Hepatocyte (in vitro differentiated cells): ENCODE measurements around the gene C2CD3. TPM values are rescaled to one million over a fixed set of nuclear protein-coding genes. Genes with fewer than 3 reads are reported as not detected.

ENCODE experiments used
- DNase-seq: peaks from one replicate; pipeline ENCODE4 v3.0.0-alpha.2; 2016; ENCODE audit warnings: low spot score
- H2AFZ ChIP-seq: fragments of 200-600 bp; sonication (generic); 2 replicates; pipeline ENCODE4 v1.6.0; 2016; ENCODE audit warnings: antibody characterized with exemption, mild to moderate bottlenecking
- H3K27ac ChIP-seq: fragments of 200-600 bp; sonication (generic); 2 replicates; pipeline ENCODE4 v1.5.1; 2016; ENCODE audit warnings: mild to moderate bottlenecking
- H3K27me3 ChIP-seq: fragments of 200-600 bp; sonication (generic); 2 replicates; pipeline ENCODE4 v1.6.1; 2016
- H3K36me3 ChIP-seq: fragments of 200-600 bp; sonication (generic); replicated peaks from 2 replicates; pipeline ENCODE4 v1.5.1; 2016; ENCODE audit warnings: low read depth; ENCODE audit not compliant: insufficient read depth
- H3K4me1 ChIP-seq: fragments of 200-600 bp; sonication (generic); 2 replicates; pipeline ENCODE4 v1.5.1; 2016; ENCODE audit warnings: mild to moderate bottlenecking, moderate library complexity; ENCODE audit not compliant: insufficient read depth
- H3K4me2 ChIP-seq: fragments of 200-600 bp; sonication (generic); 2 replicates; pipeline ENCODE4 v1.6.0; 2016
- H3K4me3 ChIP-seq: fragments of 200-600 bp; sonication (generic); 2 replicates; pipeline ENCODE4 v1.5.1; 2016; ENCODE audit warnings: mild to moderate bottlenecking
- H3K79me2 ChIP-seq: fragments of 200-600 bp; sonication (generic); 2 replicates; pipeline ENCODE4 v1.6.0; 2017; ENCODE audit warnings: mild to moderate bottlenecking
- H3K9me2 ChIP-seq: fragments of 200-600 bp; sonication (generic); replicated peaks from 2 replicates; pipeline ENCODE4 v1.6.0; 2017; ENCODE audit warnings: mild to moderate bottlenecking; ENCODE audit not compliant: insufficient read depth
- H3K9me3 ChIP-seq: fragments of 200-600 bp; sonication (generic); 2 replicates; pipeline ENCODE4 v1.5.1; 2016; ENCODE audit warnings: low read depth, mild to moderate bottlenecking
- H4K20me1 ChIP-seq: fragments of 200-600 bp; sonication (generic); 2 replicates; pipeline ENCODE4 v1.6.0; 2016; ENCODE audit warnings: mild to moderate bottlenecking; ENCODE audit not compliant: insufficient read depth, poor library complexity, severe bottlenecking
- EZH2 ChIP-seq: fragments of 200-600 bp; sonication (generic); IDR thresholded peaks from 2 replicates; pipeline ENCODE4 v1.6.1; 2016; ENCODE audit warnings: antibody characterized with exemption, mild to moderate bottlenecking, borderline replicate concordance
- EZH2phosphoT487 ChIP-seq: fragments of 200-600 bp; sonication (generic); IDR thresholded peaks from one replicate; pipeline ENCODE4 v1.6.1; 2018; ENCODE audit warnings: antibody characterized with exemption, mild to moderate bottlenecking, low read depth, moderate library complexity; ENCODE audit not compliant: unreplicated experiment, severe bottlenecking
- WGBS: methylation state at CpG from one replicate; pipeline ENCODE4 v1.1.6; 2016; ENCODE audit warnings: low lambda C conversion rate; ENCODE audit errors: missing lambda C conversion rate; 5-methylcytosine and 5-hydroxymethylcytosine counted together
- polyA plus RNA-seq: library from polyadenylated mRNA; unstranded; fragments of >200 nt; fragmentation: Nextera tagmentation; extraction: Ambion mirVana; gene quantifications from 2 replicates; pipeline ENCODE4 v1.2.1, GENCODE V29; 2016
- total RNA-seq: library from RNA; depleted of rRNA; stranded (reverse); fragments of >200 nt; gene quantifications from 2 replicates; pipeline ENCODE4 v1.2.3, GENCODE V29; 2014
- TF ChIP-seq, protein P1 (sequence below): fragments of 200-600 bp; sonication (generic); IDR thresholded peaks from 2 replicates; pipeline ENCODE4 v1.5.1; 2016; ENCODE audit warnings: antibody characterized with exemption, mild to moderate bottlenecking; ENCODE audit not compliant: poor library complexity

The C2CD3 gene
- total and polyA plus RNA-seq, 2 experiments from 2014 or later, result 9.8 to 16.3 TPM

DNA sequence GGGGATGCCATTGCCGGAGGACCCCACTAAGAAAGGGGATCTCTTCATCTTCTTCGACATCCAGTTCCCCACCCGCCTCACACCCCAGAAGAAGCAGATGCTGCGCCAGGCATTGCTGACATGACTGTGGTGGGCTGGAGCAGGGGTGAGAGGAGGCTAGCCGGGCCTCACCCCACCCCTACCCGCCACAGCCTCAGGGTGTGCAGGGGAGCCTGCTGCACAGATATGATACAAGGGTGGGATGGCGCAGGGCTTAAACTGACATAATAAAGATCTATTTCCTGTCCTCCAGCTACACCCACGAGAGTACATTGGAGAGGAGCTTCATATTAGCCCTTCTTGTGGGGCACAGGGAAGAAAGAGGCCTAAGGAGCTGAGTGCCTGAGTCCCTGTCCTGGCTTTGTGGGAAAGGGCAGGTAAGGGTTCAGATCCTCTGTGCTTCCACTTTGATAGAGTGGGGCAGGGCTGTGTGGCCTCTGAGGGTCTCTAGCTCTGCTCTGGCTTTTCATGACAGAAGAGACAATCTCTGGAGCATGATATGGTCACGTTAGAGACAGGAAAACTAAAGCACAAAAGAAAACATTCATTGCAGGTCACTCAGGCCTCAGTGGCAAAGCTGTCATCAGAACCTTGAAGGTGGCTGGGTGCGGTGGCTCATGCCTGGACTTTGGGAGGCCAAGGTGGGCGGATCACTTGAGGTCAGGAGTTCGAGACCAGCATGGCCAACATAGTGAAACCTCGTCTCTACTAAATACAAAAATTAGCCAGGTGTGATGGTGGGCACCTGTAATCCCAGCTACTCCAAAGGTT is 200.6 kb downstream of the C2CD3 start:
- Histone ChIP-seq H4K20me1 (no peaks in the 10 kb centered on the region), H3K79me2 (no peaks in the 10 kb centered on the region), H3K27ac (no peak overlapping the region), H3K4me2 (no peak overlapping the region), H3K27me3 (no peaks in the 10 kb centered on the region), H3K9me3 (no peaks in the 10 kb centered on the region), H3K9me2 (no peaks in the 10 kb centered on the region), H3K4me1 (no peaks in the 10 kb centered on the region), H3K4me3 (no peak overlapping the region), H3K36me3 (no peaks in the 10 kb centered on the region), H2AFZ (no peak overlapping the region)
- TF ChIP-seq EZH2phosphoT487, result no peak
- TF ChIP-seq, protein P1, sequence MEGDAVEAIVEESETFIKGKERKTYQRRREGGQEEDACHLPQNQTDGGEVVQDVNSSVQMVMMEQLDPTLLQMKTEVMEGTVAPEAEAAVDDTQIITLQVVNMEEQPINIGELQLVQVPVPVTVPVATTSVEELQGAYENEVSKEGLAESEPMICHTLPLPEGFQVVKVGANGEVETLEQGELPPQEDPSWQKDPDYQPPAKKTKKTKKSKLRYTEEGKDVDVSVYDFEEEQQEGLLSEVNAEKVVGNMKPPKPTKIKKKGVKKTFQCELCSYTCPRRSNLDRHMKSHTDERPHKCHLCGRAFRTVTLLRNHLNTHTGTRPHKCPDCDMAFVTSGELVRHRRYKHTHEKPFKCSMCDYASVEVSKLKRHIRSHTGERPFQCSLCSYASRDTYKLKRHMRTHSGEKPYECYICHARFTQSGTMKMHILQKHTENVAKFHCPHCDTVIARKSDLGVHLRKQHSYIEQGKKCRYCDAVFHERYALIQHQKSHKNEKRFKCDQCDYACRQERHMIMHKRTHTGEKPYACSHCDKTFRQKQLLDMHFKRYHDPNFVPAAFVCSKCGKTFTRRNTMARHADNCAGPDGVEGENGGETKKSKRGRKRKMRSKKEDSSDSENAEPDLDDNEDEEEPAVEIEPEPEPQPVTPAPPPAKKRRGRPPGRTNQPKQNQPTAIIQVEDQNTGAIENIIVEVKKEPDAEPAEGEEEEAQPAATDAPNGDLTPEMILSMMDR, result no peak
- TF ChIP-seq EZH2, result no peak
- 81% methylated on average over 13 of the region's 13 CpGs for WGBS
- no peak for DNase-seq

GRCh38 chr11:73969091-73969490 is 201.7 kb downstream of the C2CD3 start:
- H3K36me3 ChIP-seq, result no peaks in the 10 kb centered on the region

DNA sequence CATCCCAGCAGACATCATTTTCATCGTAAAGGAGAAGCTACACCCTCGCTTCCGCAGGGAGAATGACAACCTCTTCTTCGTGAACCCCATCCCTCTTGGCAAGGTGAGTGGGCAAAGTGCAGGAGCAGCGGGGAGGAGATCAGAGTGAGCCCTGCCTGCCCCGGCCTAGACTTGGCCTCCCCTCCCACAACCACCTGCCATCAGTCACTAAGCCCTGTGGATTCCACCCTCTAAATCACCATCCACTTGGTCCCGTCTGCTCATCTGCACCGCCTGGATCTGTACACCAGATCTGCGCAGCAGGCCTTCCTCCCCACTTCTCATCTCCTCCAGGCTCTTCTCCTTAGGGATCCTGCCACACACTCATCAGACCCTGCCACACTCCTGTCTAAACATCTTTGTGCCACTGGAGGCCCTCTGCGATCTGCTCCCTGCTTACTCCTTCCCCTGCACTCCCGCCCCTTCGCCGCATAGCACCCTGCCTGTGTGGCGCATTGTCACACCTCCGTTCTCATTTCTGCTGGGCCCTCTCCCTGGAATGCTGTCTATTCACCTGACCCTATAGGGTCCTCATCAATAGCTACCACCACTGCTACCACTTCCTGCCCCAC is 202.3 kb downstream of the C2CD3 start:
- 83% methylated on average over 15 of the region's 15 CpGs for WGBS
- no peak for DNase-seq
- no peaks in the 10 kb centered on the region for H4K20me1 ChIP-seq

More at GRCh38 chr11:73969091-73969490, 201.7 kb downstream of the C2CD3 start:
- H3K4me2 ChIP-seq, result no peak overlapping the region
- H3K9me2 ChIP-seq, result no peaks in the 10 kb centered on the region
- no peak overlapping the region for H2AFZ ChIP-seq
- no peak overlapping the region for H3K27ac ChIP-seq
- no peak for DNase-seq
- H3K4me3 ChIP-seq, result no peak overlapping the region
- 88% methylated on average over 2 of the region's 2 CpGs for WGBS
- H3K79me2 ChIP-seq, result no peaks in the 10 kb centered on the region
- H3K27me3 ChIP-seq, result no peaks in the 10 kb centered on the region
- H3K4me1 ChIP-seq, result no peaks in the 10 kb centered on the region
- no peaks in the 10 kb centered on the region for H3K9me3 ChIP-seq
- H4K20me1 ChIP-seq, result no peaks in the 10 kb centered on the region
- no peak for TF ChIP-seq EZH2phosphoT487
- TF ChIP-seq EZH2, result no peak
- TF ChIP-seq, protein P1, result no peak

More for the DNA sequence above, 202.3 kb downstream of the C2CD3 start:
- Histone ChIP-seq H3K4me2 (no peak overlapping the region), H2AFZ (no peak overlapping the region), H3K79me2 (no peaks in the 10 kb centered on the region), H3K9me2 (no peaks in the 10 kb centered on the region), H3K36me3 (no peaks in the 10 kb centered on the region), H3K9me3 (no peaks in the 10 kb centered on the region), H3K4me3 (no peak overlapping the region), H3K27me3 (no peaks in the 10 kb centered on the region), H3K27ac (no peak overlapping the region), H3K4me1 (no peaks in the 10 kb centered on the region)
- TF ChIP-seq EZH2phosphoT487 (no peak), EZH2 (no peak)
- TF ChIP-seq, protein P1, result no peak
